GM10248 (cell line): Measurements from ENCODE around the gene FLYWCH1.

Experiments used
- CTCF ChIA-PET: fragments of 300-600 bp; sonication (Branson Sonifier 250); formaldehyde crosslinking; extraction: SDS; loops from one replicate; lab custom pipeline; 2021; ENCODE audit warnings: antibody characterized with exemption; lab: Yijun Ruan, JAX
- POLR2A ChIA-PET: fragments of 350-650 bp; sonication (Branson Sonifier 250); formaldehyde crosslinking; extraction: SDS; loops from one replicate; lab custom pipeline; 2020; ENCODE audit warnings: antibody characterized with exemption; lab: Yijun Ruan, JAX
- DNase-seq: peaks from one replicate; pipeline ENCODE4 v3.0.0; 2012; ENCODE audit errors: extremely low spot score
- CTCF ChIP-seq: IDR thresholded peaks from 2 replicates; pipeline ENCODE4 v1.5.1; 2012; ENCODE audit warnings: mild to moderate bottlenecking, low read depth; ENCODE audit errors: extremely low read depth, missing control alignments, control extremely low read depth

Gene FLYWCH1

GRCh38 chr16:2982402-2982801, 70.7 kb downstream of the FLYWCH1 start:
- POLR2A ChIA-PET: interaction anchor here (0.7 kb wide), 1 partner anchor 36 kb away, joined by 8 read pairs; no protein-coding TSS in a partner anchor
- TF ChIP-seq CTCF: no peak
- DNase-seq: no peak

GRCh38 chr16:2983706-2984136, 72.0 kb downstream of the FLYWCH1 start:
- TF ChIP-seq CTCF: peak; percentile 96
- CTCF ChIA-PET: interaction anchor here (0.9 to 3.3 kb wide), 10 partner anchors 9 to 57 kb away, joined by 3 to 13 read pairs (median 4); no protein-coding TSS in a partner anchor
- POLR2A ChIA-PET: no interaction called here
- DNase-seq: peak; percentile 88

More at GRCh38 chr16:2982402-2982801, 70.7 kb downstream of the FLYWCH1 start:
- CTCF ChIA-PET: interaction anchor here (1.2 to 3.3 kb wide), 8 partner anchors 12 to 208 kb away, joined by 3 to 13 read pairs (median 4); no protein-coding TSS in a partner anchor

- no peak for DNase-seq
- TF ChIP-seq CTCF: no peak
- ChIA-PET POLR2A (no interaction called here), CTCF (interaction anchor here (1.5 to 3.3 kb wide), 2 partner anchors 11 to 59 kb away, joined by 3 to 12 read pairs; no protein-coding TSS in a partner anchor)
These were observed 73.7 kb downstream of the FLYWCH1 start for GRCh38 chr16:2985462-2985861.

GRCh38 chr16:2985893-2986355, 74.2 kb downstream of the FLYWCH1 start:
- POLR2A ChIA-PET: no interaction called here
- CTCF ChIA-PET: interaction anchor here (1.5 to 3.3 kb wide), 2 partner anchors 10 to 59 kb away, joined by 3 to 12 read pairs; no protein-coding TSS in a partner anchor
- no peak for DNase-seq
- no peak for TF ChIP-seq CTCF

- CTCF ChIA-PET: no interaction called here
These were observed 75.0 kb downstream of the FLYWCH1 start for GRCh38 chr16:2986623-2987188.

GRCh38 chr16:2987286-2987685, 75.6 kb downstream of the FLYWCH1 start:
- no peak for DNase-seq
- ChIA-PET POLR2A (no interaction called here), CTCF (no interaction called here)
- TF ChIP-seq CTCF: no peak

More at GRCh38 chr16:2986623-2987188, 75.0 kb downstream of the FLYWCH1 start:
- POLR2A ChIA-PET: no interaction called here
- no peak for TF ChIP-seq CTCF
- no peak for DNase-seq
